ENCODE data around the gene CYP27B1. TPM values are rescaled to one million over a fixed set of nuclear protein-coding genes. Genes with fewer than 3 reads are reported as not detected.

Gene CYP27B1
- total and polyA plus RNA-seq, 9 of the 15 experiments (the other 6 are each of a cell fraction or from before 2014, with no cell fraction given), result 0.18 to 4.2 (median 1.8) TPM

DNA sequence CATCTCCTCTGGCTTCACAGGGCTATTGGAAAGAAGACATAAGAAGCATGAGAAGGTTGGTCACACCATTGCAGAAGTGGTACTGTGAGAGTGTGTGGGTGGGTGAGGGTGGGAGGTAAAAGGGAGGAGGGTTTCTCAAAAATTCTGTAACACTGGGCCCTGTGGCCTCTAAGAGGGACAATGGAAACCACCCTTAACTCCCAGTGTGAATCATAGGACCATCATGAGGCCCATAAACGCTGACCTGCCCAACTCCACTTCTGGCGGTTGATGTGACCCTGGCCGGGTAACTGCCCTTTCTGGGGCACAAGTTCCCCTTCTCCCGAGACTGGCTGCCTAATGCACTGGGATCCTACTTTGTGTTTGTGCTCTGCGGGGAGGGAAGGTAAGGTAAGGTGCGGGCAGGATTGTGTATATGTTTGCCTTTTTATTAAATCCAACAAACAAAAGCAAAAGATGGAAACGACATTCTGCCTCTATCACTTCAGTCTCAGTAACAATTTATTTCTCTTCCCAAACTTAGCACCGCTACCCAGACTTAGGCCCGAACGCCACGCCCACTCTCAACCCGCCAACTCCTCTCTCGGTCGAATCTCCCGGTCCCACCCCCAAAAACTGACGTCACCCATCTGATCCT, 4.5 kb upstream of the CYP27B1 start:
- under 1% methylated on average over 16 of the region's 16 CpGs for WGBS (ENCODE audit: insufficient coverage, low coverage, missing lambda C conversion rate)
- TSS peak; percentile 78 for BruUV-seq (replicated peaks)
- Histone ChIP-seq H3K9ac (ENCODE audit: insufficient read depth in 1 of 2, low read depth in 2 of 2, low read length in 2 of 2) (peak overlapping the region; percentile 91 to 100), H3K27ac (ENCODE audit: extremely low read depth, low read depth, low read length) (peak overlapping the region; percentile 93), H3K79me2 (ENCODE audit: control insufficient read depth, insufficient read depth, low read length) (peaks cover 27% of the 10 kb centered on the region), H2AFZ (ENCODE audit: low read depth, low read length) (peak overlapping the region; percentile 98), H3K9me1 (ENCODE audit: control insufficient read depth, insufficient read depth, low read length) (no peaks in the 10 kb centered on the region), H3K36me3 (ENCODE audit: control insufficient read depth, insufficient read depth, low read length) (peaks cover 45% of the 10 kb centered on the region), H3K27me3 (ENCODE audit: control insufficient read depth in 2 of 2, insufficient read depth in 2 of 2, low read length in 2 of 2) (no peaks in the 10 kb centered on the region), H3K4me2 (ENCODE audit: insufficient read depth, low read length) (peak overlapping the region; percentile 99), H3K9me3 (replicated peaks; ENCODE audit: control insufficient read depth, insufficient read depth, low read depth, low read length) (no peaks in the 10 kb centered on the region), H4K20me1 (replicated peaks; ENCODE audit: control insufficient read depth, insufficient read depth, low read length) (no peaks in the 10 kb centered on the region), H3K4me3 (peak overlapping the region; percentile 71), H3K4me1 (replicated peaks in 1 of 2; ENCODE audit: control insufficient read depth in 2 of 2, insufficient read depth in 2 of 2, low read length in 2 of 2) (peaks cover 23 to 34% of the 10 kb centered on the region in 2 experiments)
- POLR2A ChIA-PET, result interaction anchor here (0.6 to 1.6 kb wide), 10 partner anchors 8 to 219 kb away, joined by 3 to 11 read pairs (median 6); partner anchors contain the start of genes CDK4 and TSFM
- no peak for FAIRE-seq
- CTCF ChIA-PET (ENCODE audit: low intra/inter-chr PET ratio), result interaction anchor here (0.6 kb wide), 1 partner anchor 9 kb away, joined by 3 read pairs; no protein-coding TSS in a partner anchor
- ATAC-seq, result peak; percentile 80
- intact Hi-C loops (cut with micrococcal nuclease), result no loop called here
- DNase-seq (ENCODE audit: extremely low read depth in 1 of 4, low spot score in 3 of 4), result peak; percentile 90 to 97 (median 92)
- in situ Hi-C loops (cut with MboI), result no loop called here
- TF ChIP-seq ZNF766 (CRISPR knock-in tag; conservative IDR thresholded peaks at IDR 0.05) (0 out of 2 replicates have a peak, but pooled peaks have one; percentile 23), CAMTA2 (CRISPR knock-in tag; conservative IDR thresholded peaks at IDR 0.05) (no peak), ZNF3 (CRISPR knock-in tag; IDR thresholded peaks at IDR 0.05) (no peak), CCNT2 (IDR thresholded peaks at IDR 0.05; ENCODE audit: borderline replicate concordance, extremely low read depth, insufficient read length, low read depth, low read length) (peak; percentile 9), HDGF (IDR thresholded peaks at IDR 0.05) (0 out of 2 replicates have a peak, but pooled peaks have one; percentile 43), SMARCB1 (IDR thresholded peaks at IDR 0.05; ENCODE audit: insufficient read length, low read depth) (no peak), KHSRP (IDR thresholded peaks at IDR 0.05) (no peak), SETDB1 (IDR thresholded peaks at IDR 0.05; ENCODE audit: low read length) (no peak), KLF13 (tag; IDR thresholded peaks at IDR 0.05; ENCODE audit: borderline replicate concordance, low read depth) (peak; percentile 88; the same call in 1 of the 2 replicates), ATF1 (CRISPR knock-in tag; IDR thresholded peaks at IDR 0.05) (no peak), ATF1 (tag; IDR thresholded peaks at IDR 0.05) (no peak)
- TF ChIP-seq, protein P1, sequence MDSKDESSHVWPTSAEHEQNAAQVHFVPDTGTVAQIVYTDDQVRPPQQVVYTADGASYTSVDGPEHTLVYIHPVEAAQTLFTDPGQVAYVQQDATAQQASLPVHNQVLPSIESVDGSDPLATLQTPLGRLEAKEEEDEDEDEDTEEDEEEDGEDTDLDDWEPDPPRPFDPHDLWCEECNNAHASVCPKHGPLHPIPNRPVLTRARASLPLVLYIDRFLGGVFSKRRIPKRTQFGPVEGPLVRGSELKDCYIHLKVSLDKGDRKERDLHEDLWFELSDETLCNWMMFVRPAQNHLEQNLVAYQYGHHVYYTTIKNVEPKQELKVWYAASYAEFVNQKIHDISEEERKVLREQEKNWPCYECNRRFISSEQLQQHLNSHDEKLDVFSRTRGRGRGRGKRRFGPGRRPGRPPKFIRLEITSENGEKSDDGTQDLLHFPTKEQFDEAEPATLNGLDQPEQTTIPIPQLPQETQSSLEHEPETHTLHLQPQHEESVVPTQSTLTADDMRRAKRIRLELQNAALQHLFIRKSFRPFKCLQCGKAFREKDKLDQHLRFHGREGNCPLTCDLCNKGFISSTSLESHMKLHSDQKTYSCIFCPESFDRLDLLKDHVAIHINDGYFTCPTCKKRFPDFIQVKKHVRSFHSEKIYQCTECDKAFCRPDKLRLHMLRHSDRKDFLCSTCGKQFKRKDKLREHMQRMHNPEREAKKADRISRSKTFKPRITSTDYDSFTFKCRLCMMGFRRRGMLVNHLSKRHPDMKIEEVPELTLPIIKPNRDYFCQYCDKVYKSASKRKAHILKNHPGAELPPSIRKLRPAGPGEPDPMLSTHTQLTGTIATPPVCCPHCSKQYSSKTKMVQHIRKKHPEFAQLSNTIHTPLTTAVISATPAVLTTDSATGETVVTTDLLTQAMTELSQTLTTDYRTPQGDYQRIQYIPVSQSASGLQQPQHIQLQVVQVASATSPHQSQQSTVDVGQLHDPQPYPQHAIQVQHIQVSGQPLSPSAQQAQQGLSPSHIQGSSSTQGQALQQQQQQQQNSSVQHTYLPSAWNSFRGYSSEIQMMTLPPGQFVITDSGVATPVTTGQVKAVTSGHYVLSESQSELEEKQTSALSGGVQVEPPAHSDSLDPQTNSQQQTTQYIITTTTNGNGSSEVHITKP (IDR thresholded peaks at IDR 0.05; ENCODE audit: partially characterized antibody), result peak; percentile 95
- TF ChIP-seq, protein P2, sequence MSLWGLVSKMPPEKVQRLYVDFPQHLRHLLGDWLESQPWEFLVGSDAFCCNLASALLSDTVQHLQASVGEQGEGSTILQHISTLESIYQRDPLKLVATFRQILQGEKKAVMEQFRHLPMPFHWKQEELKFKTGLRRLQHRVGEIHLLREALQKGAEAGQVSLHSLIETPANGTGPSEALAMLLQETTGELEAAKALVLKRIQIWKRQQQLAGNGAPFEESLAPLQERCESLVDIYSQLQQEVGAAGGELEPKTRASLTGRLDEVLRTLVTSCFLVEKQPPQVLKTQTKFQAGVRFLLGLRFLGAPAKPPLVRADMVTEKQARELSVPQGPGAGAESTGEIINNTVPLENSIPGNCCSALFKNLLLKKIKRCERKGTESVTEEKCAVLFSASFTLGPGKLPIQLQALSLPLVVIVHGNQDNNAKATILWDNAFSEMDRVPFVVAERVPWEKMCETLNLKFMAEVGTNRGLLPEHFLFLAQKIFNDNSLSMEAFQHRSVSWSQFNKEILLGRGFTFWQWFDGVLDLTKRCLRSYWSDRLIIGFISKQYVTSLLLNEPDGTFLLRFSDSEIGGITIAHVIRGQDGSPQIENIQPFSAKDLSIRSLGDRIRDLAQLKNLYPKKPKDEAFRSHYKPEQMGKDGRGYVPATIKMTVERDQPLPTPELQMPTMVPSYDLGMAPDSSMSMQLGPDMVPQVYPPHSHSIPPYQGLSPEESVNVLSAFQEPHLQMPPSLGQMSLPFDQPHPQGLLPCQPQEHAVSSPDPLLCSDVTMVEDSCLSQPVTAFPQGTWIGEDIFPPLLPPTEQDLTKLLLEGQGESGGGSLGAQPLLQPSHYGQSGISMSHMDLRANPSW (CRISPR knock-in tag; IDR thresholded peaks at IDR 0.05), result 0 out of 2 replicates have a peak, but pooled peaks have one; percentile 9
